GM21576 (cell line): ENCODE data around the gene GRIP2.

Source experiments
- ATAC-seq: cut with Tn5 transposase; IDR thresholded peaks from one replicate; pipeline ENCODE4 v1.9.1; 2021; ENCODE audit warnings: mild to moderate bottlenecking, moderate library complexity; ENCODE audit not compliant: unreplicated experiment

Gene GRIP2

DNA sequence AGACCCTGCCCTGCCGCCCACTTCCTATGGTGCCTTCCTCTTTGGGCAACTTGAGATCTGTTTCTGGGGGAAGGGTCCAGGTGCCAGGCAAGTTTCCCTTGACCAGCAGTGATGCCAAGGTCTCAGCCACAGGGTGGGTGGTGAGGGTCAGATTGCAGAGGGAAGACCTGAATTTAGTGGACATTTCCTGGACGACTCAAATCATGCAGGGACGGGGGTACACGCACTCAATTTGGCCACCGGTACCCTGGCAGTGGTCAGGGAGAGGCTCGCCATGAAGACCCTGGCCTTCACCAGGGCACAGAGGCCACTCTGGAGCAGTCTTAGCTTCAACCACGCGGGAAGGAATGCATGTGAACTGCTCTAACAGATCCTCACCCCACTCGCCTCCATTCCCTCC, 1.5 kb upstream of the GRIP2 start:
- ATAC-seq: no peak

DNA sequence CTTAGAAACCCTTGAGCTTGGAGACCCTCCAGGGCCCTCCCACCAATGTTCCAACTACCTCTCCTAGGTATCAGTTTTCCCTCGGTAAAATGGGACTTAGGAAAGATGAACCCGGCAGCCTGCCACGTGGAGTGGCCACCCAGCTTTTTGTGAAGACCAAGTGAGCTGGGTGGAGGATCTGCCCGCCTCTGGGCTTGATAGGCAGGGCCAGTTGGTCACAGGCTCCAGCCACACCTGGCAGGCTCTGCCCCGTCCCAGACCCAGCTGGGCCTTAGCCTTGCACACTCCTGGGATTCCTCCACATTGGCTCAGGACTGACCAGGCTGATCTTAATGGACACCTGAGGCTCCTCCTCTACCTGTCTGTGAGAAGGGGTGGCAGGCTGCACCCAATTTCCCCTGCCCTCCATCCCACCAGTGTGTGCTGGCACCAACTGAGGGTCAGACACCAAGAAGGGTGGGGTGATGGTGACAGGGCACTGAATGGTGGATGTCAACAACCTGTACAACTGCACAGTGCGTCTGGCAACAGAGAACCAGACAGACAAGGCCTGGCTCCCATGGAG, 761 bp upstream of the GRIP2 start:
- ATAC-seq: no peak

DNA sequence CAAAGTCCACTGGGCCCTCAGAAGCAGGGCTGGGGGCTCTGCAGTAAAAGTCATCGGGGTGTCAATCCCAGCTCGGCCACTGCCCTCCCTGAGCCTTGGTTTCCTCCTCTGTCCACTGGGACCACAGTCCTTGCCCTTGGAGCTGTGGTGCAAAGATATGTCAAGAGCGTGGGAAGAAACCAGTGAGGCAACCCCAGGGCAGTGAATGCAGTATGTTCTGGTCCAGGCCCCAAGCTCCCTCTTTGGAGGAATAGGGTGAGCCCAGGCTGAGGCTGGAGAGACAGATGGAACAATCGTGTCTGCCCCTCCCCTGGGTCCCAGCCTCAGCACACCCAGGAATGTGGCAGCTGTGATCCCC, 779 bp downstream of the GRIP2 start:
- no peak for ATAC-seq

DNA sequence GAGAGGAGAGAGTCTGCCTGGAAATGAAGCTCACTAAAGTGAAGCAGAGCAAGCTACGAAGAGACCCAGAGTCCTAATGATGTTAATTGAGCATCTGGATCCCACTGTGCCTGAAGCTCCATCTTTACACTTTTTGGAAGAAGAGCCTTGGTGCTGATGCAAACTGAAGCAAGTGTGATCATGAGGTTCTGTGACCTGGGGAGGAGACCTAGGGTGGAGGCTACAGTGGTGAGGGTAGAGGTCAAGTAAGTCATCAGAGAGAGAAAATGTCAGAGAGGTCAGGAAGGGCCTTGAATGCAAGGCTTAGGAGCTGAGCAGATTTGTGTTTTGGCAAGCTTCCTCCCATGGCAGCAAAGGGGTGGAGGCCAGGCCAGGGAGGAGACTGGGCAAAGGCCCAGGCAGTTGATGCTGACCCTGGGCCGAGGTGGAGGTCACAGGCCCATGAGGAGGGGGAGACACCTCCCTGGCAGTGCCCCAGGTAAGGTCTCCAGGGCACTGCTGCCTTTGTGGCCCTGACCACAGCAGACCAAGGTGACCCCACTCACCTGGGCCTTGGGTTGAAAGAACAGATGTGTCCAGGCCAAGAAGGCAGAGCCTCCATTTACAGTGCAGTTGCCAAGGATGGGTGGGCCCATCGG, 1.6 kb downstream of the GRIP2 start:
- ATAC-seq: no peak

DNA sequence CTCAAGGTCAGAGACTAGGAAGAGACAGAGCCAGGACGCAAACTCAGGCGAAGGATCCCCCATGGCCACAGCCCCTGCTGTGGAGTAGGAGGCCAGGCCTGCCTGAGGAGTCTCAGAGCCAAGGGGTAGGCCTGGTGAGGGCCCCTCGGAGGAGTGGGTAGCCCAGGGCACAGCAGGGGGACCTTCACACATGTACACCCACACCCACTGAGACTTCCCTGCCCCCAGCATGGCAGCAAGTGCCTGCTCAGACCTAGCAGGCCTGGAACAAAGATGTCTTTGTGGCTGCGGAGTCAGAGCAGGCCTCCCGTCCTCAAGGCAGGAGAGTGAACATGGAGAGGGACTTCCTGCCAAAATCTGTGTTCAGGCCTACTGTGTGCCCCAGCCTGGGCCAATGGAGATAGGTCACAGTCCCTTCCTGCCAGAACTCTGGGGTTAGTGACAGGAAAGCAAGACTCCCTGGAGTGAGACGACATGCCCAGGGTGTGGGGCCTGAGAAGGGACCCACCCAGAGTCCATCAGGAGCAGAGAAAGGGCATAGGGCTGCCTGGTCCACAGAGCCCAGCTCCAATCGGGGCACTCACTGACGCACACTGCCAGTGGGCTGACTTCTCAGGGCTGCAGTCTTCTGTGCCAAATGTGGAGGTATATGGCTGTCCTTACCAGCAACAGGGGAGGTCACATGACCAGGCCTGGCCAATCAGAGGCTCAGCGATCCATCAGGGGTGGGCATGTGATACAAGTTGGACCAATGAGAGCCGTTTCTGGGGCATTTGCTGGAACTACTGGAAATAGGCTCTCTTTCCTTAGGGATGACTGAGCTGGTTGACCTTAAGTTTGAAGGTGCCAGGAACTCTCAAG, 2.3 kb downstream of the GRIP2 start:
- ATAC-seq: no peak

DNA sequence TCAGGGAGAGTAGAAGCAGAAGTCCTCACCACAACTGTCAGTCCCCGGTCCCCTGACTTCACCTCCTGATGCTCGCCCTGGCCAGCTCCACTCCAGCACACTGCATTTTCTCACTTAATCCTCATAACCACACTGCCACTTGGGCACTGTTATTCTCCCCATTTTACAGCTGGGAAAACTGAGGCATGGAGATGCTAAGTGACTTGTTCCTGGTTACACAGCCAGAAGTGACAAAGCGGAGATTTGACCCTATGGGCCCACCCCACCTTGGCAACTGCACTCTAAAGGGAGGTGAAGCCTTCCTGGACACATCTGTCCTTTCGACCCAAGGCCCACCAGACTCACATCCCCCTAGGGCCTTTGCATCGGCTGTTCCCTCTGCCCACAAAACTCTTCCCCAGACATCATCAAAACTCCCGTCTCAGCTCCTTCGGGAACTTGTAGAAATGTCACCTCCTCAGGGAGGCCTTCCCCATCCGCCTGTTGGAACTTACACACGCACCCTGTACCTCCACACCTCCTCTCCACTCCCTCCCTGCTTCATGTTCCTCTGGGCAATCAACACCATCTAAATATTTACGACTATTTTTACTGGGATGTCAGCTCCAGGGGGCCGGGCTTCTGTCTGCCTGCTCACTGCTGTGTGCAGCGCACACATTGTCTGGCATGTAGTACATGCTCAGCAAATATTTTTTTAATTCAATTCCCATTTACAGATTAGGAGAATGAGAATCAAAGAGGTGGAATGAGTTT, 3.1 kb downstream of the GRIP2 start:
- ATAC-seq: no peak

DNA sequence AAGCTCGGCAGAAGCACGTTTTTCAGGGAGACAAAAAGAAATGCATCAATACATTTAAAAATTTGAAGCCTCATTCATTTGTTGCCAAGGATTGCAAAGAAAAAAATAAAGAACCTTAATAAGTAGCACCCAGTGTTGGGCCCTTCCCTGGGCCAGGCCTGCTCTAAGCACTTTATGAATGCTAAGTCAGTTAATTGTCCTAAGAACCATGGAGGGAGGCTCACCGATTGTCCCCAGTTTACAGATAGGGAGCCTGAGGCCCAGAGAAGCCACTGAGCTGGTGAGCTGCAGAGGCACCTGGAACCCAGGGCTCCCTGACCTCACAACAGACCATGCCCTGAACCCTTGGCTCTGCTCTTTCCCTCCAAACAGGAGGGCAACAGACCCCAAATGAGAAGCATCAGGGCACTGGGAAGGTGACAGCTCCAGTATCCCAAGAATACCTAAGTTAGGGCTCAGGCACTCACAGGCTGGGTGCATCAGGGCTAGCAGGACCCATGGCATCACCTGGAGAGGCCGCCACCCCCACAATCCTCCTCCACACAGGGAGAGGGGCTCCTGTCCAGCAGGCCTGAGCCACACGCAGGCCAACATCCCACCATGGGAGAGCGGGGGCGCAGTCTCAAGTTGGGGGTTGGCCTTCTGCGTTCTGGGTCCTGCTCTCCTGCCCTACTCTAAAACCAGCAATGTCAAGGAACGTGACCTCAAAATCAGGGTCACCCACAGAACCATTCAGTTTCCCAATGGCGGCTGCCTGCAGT, 3.9 kb downstream of the GRIP2 start:
- no peak for ATAC-seq

DNA sequence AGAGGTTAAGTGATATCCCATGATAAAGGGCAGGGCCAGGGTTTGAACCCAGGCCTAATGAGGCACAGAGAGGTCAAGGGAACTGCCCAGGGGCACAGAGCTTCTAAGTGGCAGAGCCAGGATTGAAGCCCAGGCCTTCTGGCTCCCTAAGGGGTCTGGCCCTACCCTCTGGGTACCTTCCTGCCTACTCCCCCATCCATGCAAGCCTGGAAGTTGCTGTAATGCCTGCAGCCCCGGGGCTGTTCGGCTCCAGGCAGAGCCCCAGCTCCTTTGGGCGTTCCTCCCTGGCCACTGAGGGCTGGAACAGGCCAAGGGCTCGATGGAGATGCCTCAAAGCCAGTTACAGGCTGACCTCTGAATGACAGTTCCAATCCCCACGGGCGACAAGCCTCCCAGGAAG, 4.5 kb downstream of the GRIP2 start:
- ATAC-seq: no peak

DNA sequence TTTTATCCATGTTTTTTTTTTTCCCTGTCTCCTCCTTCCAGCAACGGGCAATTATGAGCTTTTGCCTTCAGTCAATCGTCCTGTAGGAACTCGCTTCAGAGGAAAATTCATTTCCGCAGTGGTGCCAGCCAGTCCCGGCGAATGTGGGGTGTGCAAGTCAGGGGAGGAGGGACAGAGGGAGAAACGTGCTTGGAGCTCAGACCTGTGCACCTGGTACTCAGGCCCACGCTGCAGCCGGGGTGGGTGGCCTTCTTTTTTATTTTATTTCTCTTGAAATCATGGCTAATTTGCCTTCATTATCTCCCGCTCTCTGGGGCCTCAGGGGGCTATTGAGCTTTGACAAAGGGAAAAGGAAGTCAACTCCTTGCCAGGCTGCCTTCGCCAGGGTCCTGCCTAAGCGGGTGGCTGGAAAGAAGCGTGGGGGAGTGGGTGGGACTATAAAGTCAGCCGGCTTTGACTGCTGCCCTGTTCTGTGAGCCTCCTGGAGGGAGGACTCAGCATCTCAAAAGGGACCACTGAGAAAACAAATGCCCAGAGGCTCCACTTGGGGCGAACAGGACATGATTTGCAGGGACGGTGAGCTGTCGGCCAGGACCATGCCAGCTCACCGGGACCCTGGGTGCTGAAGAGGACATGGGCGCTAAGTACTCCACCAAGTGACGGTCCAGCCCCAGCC, 5.5 kb downstream of the GRIP2 start:
- no peak for ATAC-seq

DNA sequence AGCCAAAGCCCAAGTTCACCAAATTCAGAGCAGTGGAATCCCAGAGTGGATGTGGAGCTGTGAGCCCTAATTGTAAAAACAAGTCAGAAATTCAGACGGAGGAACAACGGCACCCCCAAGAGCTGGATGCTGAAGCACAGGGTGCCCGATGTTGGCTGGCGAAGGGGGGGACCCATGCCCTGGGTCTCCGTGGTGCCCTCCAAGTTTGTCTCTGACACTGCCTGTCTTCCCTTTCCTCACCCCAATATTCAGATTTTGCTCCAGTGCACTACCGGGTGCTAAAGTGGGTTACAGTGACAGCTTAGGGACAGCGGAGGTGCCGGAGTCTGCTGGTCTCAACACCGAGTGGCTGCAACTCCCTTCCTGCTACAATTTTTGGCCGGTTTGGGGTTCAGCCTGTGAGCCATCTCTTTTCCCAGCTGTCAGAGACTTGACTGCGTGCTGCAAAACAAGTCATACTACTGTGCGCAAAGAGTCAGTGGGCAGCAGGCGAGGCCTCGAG, 6.6 kb downstream of the GRIP2 start:
- ATAC-seq: no peak

DNA sequence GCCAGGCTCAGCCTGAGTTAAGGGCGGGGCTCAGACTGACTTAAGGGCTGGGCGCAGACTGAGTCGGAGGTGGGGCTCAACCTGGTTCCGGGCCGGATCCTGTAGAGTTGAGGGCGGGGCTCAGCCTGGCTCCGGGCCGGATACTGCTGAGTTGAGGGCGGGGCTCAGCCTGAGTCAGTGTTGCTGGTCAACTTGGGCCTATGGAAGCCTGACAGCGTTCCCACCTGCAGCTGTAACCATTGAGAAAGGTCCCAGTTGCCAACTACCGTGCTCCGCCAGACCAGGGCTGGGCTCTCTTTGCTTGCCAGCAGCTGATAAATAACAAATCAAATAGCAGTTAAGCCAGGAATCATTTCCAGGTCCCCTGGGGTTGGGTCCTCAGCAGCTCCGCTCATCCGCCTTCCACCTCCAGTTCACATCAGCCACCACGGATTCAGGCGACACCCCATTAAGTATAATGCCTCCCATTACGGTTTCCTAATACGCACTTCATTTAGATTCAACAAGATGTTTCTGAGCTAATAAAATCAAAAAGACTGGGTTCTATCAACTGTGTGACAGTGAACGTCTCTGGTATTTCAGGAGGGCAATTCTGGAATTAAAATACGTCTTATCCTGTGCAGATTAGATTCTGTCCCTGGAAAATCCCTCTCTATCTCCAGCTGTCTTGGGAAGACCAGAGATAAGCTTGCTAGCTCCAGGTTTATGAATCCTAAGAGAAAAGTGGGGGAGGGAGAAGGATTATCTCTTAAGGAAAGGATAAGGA, 7.3 kb downstream of the GRIP2 start:
- ATAC-seq: no peak

DNA sequence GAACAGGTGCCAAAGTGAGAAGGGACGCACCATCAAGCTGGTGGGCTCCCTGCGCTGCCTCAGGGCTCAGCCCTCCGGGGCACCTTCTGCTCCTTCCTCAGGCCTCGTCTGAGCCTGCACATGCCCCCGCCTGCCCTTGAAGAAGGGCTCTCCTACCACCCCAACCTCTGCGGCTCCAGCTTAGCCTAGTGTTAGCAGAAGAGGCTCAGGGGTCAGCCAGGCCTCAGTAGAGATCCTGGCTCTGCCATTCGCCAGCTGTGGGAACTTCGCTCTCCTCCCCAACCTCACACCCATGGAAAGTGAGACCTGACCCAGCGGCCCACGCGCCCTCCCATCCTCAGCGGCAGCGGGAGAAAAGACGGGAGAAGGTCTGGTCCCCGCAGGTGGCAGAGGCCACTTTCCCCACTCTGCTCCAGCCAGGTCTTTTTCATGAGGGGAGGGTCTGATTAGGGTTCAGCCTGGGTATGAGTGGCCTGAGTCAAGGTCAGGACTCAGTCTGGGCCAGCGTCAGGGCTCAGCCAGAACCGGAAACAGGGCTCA, 8.2 kb downstream of the GRIP2 start:
- no peak for ATAC-seq

DNA sequence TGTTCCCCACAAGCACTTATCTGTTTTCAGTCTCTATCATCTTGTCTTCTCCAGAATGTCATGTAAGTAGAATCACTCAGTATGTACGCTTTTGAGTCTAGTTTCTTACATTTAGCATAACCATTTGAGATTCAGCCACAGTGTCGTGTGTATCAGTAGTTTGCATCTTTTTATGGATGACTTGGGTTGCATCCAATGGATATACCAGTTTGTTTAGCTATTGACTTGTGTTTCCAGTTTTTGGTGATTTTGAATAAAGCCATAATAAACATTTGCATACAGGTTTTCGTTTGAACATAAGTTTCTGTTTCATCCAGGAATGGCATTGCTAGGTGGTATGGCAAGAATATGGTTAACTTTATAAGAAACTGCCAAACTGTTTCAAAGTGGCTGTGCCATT, 12.1 kb downstream of the GRIP2 start:
- no peak for ATAC-seq

DNA sequence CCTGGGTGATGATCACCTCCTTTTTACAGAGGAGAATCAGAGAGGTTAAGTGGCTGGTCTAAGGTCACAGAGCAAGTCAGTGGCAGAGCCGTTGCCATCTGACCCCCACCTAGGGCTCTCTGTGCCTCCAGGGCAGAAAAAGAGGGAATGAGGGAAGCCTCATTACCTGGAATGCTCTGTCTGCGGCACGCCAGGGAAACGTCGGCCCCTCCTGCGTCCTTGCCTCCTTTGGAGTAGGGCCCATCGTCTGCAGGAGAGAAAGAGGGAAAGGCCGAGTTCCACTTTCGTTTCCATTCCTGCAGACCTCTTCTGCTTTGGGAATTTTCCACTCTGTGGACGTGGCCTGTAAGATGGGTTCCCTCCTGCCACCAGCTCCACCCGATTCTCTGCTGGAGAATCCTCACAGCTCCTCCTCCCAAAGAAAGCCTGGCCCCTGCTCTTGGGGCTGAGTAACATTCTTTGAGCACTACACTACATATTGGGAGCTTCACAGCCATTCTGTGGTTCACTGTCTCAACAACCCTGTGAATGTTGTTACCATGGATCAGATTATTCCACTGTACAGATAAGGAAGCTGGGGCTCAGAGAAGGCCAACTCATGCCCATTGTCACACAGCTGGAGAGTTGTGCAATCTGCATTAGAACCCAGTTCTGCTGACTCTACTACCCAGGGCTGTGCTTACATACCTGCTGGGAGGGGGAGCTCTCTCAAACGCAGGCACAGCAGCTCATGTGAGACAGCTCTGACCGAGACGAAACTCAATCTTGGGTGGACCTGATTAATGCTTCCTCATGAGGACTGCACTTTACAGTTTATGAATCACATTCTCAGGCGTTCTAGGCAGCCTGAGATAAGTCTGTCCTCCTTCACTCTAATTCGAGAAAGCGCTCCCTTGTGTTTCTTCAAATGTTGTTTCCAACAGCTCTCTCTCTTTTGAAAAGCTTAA, 14.2 kb downstream of the GRIP2 start:
- no peak for ATAC-seq

DNA sequence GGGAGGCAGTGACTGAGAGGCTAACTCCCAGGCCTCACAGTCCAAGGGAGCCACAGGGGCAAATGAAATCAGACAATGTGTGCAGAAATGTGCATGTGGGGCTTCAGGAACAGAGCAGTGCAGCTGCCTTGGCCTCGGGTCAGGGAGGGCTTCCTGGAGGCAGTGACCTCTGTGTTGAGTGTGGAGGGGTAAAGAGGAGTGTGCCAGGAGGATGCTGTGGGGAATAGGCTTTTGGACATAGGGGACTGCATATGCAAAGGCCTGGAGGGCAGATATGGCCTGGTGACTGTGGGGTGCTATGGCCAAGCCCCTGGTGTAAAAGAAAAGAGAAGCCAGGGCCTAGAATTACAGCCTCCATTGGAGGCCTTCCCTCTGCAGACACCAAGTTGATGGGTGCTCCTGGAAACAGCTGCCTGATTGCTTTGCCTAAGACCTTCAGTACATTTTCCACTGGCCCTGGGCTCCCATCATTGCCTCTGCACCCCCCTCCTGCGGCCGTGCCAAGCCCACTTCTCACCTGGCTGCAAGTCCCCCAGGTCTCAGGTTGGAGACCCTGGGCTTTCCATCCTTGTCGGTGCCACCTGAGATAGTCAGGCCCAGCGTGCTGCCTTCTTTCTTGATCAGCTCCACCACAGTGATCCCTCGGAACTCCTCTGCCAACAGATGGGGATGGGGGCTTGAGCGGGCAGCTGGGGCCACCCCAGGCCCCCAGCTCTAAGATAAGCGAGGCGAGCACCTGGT, 15.1 kb downstream of the GRIP2 start:
- ATAC-seq: no peak

DNA sequence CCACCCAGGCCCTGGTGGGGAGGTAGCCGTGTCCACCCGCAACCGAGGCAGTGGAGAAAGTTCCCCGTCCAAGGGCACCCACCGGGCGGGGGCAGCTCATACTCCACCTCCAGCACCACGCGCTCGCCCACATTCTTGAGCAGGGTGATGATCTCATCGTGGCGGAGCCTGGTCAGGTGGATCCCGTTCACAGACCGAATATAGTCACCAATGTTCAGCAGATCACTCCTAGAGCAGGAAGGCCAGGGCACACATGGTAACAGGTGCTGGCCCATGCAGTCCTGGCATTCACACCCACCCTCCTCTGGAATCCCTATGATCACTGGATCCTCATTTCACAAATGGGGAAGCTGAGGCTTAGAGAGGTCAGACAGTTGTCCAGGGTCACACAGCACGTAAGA, 15.8 kb downstream of the GRIP2 start:
- no peak for ATAC-seq

DNA sequence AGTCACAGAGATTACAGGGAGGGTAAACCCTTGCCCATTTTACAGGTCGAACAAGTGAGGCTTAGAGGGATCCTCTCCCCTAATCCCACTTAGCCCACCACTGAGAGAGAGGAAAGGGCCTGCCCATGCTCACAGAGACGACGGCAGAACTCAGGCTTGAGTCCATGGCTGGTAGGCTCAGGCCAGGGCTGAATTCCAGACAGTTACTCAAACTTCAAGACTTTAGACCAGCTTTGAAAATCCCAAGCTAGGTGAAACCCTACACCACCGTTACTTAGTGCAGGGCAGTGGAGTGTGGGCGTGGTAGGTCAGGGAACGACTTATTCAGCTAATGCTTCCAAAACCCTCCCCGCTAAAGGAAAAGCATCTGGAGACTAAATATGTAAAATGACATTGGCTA, 16.4 kb downstream of the GRIP2 start:
- ATAC-seq: no peak
